Stimulated activated CD8-positive, alpha-beta memory T cell treated with anti-CD3 and anti-CD28 coated beads, Interleukin-7, amount 100 ng/mL, for 1 hour (primary cell): ENCODE data around the gene KLHL34.

Experiments used
- DNase-seq, 2 donors: peaks; one replicate each; pipeline ENCODE4 v3.0.0-alpha.2; 2020; ENCODE audit warnings: low read depth in 2 of 2

KLHL34 gene

GRCh38 chrX:21658152-21658737 is at the start of gene KLHL34:
KLHL34 (minus strand) TSS chrX:21658330; CDS start chrX:21657788, 542 bp downstream.
- DNase-seq, result no peak

GRCh38 chrX:21705225-21705624 is 47.1 kb upstream of the KLHL34 start:
- no peak for DNase-seq

GRCh38 chrX:21702725-21703124 is 44.6 kb upstream of the KLHL34 start:
- DNase-seq, result no peak

- DNase-seq, result no peak
Measured at GRCh38 chrX:21700967-21701366, 42.8 kb upstream of the KLHL34 start.

GRCh38 chrX:21700275-21700674 is 42.1 kb upstream of the KLHL34 start:
- DNase-seq, result no peak

GRCh38 chrX:21699136-21699535 is 41.0 kb upstream of the KLHL34 start:
- DNase-seq, result no peak

GRCh38 chrX:21698272-21698671 is 40.1 kb upstream of the KLHL34 start:
- DNase-seq, result no peak

GRCh38 chrX:21691512-21692018 is 33.4 kb upstream of the KLHL34 start:
- DNase-seq, result no peak

GRCh38 chrX:21683941-21684340 is 25.8 kb upstream of the KLHL34 start:
- DNase-seq, result no peak

- DNase-seq, result no peak
Measured at GRCh38 chrX:21678048-21678612, 20.0 kb upstream of the KLHL34 start.

- DNase-seq, result no peak
Measured at GRCh38 chrX:21675931-21676330, 17.8 kb upstream of the KLHL34 start.

- DNase-seq, result no peak
Measured at GRCh38 chrX:21674430-21675186, 16.5 kb upstream of the KLHL34 start.

GRCh38 chrX:21666679-21667078 is 8.5 kb upstream of the KLHL34 start:
- no peak for DNase-seq

- DNase-seq, result no peak
Measured at GRCh38 chrX:21666252-21666651, 8.1 kb upstream of the KLHL34 start.

- DNase-seq, result no peak
Measured at GRCh38 chrX:21662761-21663160, 4.6 kb upstream of the KLHL34 start.

GRCh38 chrX:21661316-21661715 is 3.2 kb upstream of the KLHL34 start:
- no peak for DNase-seq

GRCh38 chrX:21660156-21660555 is 2.0 kb upstream of the KLHL34 start:
- no peak for DNase-seq

GRCh38 chrX:21659320-21659719 is 1.2 kb upstream of the KLHL34 start:
- DNase-seq, result no peak

- DNase-seq, result no peak
Measured at GRCh38 chrX:21658746-21659145, 616 bp upstream of the KLHL34 start.

GRCh38 chrX:21657318-21658151 is 595 bp downstream of the KLHL34 start:
- no peak for DNase-seq

GRCh38 chrX:21656587-21657317 is 1.4 kb downstream of the KLHL34 start:
- no peak for DNase-seq
